Subcutaneous adipose tissue (tissue), 4 donors: Measurements from ENCODE around the gene NCOA4. TPM values are rescaled to one million over a fixed set of nuclear protein-coding genes. Genes with fewer than 3 reads are reported as not detected.

ENCODE experiments used
- total RNA-seq, 4 donors: library from RNA; depleted of rRNA; stranded (reverse); fragments of >200 nt; gene quantifications; one replicate each; pipeline ENCODE4 v1.1.0, GENCODE V29; 2016
- TF ChIP-seq, protein P1 (sequence below): fragments of 450-650 bp; IDR thresholded peaks from one replicate; pipeline ENCODE4 v1.5.1; 2016; ENCODE audit warnings: low read depth, mild to moderate bottlenecking, control low read depth, antibody characterized with exemption, moderate library complexity

Gene NCOA4
- total RNA-seq, 4 donors from 2014 or later, result 132 to 220 (median 160) TPM

DNA sequence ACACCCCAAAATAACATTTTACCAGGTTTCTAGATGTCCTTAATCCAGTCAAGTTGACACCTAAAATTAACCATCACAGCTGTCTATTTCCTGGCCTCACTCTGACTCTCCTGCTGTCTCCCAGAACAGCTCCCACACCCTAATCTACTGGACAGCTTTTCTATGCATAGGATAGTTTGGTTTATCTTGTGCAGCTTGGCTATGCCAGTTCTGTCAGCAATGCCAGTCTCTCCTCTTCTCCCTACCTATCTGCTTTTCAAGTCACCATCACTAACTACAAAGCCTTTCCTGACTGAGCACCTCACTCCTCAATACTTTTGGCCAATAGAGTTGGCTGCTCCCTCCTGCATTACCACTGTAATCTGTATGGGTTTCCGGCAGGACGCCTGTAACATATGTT is 5.0 kb downstream of the NCOA4 start:
- TF ChIP-seq, protein P1, sequence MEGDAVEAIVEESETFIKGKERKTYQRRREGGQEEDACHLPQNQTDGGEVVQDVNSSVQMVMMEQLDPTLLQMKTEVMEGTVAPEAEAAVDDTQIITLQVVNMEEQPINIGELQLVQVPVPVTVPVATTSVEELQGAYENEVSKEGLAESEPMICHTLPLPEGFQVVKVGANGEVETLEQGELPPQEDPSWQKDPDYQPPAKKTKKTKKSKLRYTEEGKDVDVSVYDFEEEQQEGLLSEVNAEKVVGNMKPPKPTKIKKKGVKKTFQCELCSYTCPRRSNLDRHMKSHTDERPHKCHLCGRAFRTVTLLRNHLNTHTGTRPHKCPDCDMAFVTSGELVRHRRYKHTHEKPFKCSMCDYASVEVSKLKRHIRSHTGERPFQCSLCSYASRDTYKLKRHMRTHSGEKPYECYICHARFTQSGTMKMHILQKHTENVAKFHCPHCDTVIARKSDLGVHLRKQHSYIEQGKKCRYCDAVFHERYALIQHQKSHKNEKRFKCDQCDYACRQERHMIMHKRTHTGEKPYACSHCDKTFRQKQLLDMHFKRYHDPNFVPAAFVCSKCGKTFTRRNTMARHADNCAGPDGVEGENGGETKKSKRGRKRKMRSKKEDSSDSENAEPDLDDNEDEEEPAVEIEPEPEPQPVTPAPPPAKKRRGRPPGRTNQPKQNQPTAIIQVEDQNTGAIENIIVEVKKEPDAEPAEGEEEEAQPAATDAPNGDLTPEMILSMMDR, result no peak

- TF ChIP-seq, protein P1, result no peak
Observed at GRCh38 chr10:46024948-46025347, 5.5 kb downstream of the NCOA4 start.

DNA sequence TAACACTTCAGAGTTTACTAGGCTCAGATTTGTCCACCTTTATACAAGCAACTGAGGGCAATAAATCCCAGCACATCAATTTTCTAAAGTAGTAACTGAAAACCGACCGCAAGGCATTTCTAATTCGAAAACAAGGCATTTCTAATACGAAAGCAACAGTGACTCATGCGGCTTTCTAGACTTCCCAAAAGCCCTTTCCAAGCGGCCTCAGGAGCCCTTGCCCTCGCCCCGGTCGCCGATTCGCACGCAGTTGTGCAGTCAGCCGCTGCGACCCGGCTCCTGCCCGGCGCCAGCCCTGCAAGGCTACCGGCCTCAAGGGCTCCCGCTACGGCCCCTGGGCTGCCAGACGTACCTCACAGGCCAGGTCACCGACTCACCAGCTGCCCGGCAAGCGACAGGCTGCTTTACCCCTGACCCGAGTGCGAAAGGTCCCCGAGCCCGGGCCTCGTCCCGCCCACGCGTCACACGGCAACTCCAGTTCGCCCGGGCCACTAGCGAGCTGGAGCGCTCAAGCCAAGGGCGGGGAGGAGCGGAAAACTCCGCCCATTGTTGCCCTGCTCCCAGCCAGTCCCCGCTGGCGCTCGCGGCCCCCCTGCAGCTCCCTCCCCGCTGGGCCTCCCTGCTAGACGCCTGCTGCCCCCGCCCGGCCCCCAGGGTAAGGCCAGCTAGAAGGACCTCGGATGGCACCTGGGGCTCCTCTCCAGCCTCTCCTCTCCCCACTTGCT is 7.3 kb downstream of the NCOA4 start:
- TF ChIP-seq, protein P1, result no peak

GRCh38 chr10:46020344-46020657 is 10.1 kb downstream of the NCOA4 start:
- TF ChIP-seq, protein P1, result no peak

DNA sequence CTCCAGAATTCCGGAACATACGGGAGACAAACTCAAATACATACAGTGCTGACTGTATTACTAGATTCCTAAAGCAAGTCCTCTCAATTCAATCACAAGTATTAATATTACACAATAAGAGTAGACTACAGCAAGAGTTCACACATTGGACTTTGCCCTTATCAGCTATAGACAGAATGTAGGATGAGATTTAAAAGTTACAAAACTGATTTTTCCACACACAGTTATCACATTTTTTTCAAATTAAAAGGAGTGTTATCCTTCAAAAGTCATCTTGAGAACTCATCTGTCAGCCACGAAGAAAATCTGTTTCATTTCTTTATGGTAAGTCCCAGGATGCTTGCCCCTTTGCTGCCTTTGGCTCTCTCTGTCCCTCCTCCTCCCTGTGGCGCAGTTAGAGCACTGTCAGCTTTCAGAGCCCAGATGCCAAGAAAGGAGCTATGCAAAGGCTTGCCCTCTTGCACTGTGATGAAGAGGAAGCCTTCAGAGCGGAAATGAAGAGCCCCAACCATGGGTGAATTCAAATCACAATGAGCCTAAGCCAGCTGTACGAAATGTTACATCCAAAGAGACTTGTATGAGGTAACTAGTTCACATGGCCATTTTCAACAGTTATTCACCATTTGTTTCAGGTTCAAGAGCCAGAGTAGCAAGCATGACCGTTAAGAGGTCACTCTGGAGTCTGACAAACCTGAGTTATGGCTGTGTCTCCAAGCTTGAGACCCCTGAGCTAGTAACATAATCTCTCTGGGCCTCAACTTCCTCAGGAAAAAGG is 10.7 kb downstream of the NCOA4 start:
- TF ChIP-seq, protein P1, result no peak

DNA sequence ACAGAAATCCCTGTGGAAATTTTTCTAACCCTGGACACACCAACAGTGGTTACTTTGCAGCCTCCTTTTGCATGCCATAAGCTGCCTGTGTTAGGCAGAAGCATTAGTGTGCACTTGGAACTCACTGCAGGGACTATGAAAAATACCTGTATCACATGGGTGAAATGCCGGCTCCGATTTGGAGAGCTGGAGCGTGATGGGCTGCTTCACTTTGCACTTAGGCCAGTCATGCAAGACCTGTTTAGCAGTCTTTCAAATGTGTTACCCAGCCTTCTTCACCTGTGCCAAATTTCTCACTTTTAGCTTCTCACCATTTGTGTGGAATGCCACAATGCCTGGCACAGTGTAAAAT is 11.3 kb downstream of the NCOA4 start:
- TF ChIP-seq, protein P1, result no peak

GRCh38 chr10:46018453-46019176 is 11.8 kb downstream of the NCOA4 start:
- TF ChIP-seq, protein P1, result no peak
